GM23248 (cell line): ENCODE measurements around the gene TCHP. TPM values are rescaled to one million over a fixed set of nuclear protein-coding genes. Genes with fewer than 3 reads are reported as not detected.

Source experiments
- DNase-seq: peaks from one replicate; pipeline ENCODE4 v3.0.0-alpha.2; 2015
- H2AFZ ChIP-seq: fragments of 200-600 bp; sonication (generic); 2 replicates; pipeline ENCODE4 v1.6.1; 2016; ENCODE audit warnings: antibody characterized with exemption
- H3F3A ChIP-seq: fragments of 200-600 bp; sonication (generic); 2 replicates; pipeline ENCODE4 v1.6.1; 2016; ENCODE audit warnings: mild to moderate bottlenecking, antibody characterized with exemption, mixed run types; ENCODE audit not compliant: insufficient read depth
- H3K27ac ChIP-seq: fragments of 200-600 bp; sonication (generic); 2 replicates; pipeline ENCODE4 v1.5.1; 2016; ENCODE audit warnings: mild to moderate bottlenecking
- H3K27me3 ChIP-seq: fragments of 200-600 bp; sonication (generic); replicated peaks from 2 replicates; pipeline ENCODE4 v1.6.1; 2016; ENCODE audit warnings: mild to moderate bottlenecking; ENCODE audit not compliant: insufficient read depth
- H3K36me3 ChIP-seq: fragments of 200-600 bp; sonication (generic); 2 replicates; pipeline ENCODE4 v1.6.1; 2016; ENCODE audit warnings: low read depth, mild to moderate bottlenecking
- H3K4me1 ChIP-seq: fragments of 200-600 bp; sonication (generic); 2 replicates; pipeline ENCODE4 v1.6.1; 2016; ENCODE audit warnings: mild to moderate bottlenecking; ENCODE audit not compliant: insufficient read depth
- H3K4me2 ChIP-seq: fragments of 200-600 bp; sonication (generic); one replicate; pipeline ENCODE4 v1.6.1; 2016; ENCODE audit warnings: mild to moderate bottlenecking; ENCODE audit not compliant: unreplicated experiment
- H3K4me3 ChIP-seq: fragments of 200-600 bp; sonication (generic); 2 replicates; pipeline ENCODE4 v1.5.1; 2016; ENCODE audit warnings: mild to moderate bottlenecking
- H3K79me2 ChIP-seq: fragments of 200-600 bp; sonication (generic); 2 replicates; pipeline ENCODE4 v1.6.1; 2016; ENCODE audit warnings: mild to moderate bottlenecking; ENCODE audit not compliant: insufficient read depth
- H3K9ac ChIP-seq: fragments of 200-600 bp; sonication (generic); 2 replicates; pipeline ENCODE4 v1.6.1; 2016; ENCODE audit warnings: mild to moderate bottlenecking
- H3K9me2 ChIP-seq: fragments of 200-600 bp; sonication (generic); 2 replicates; pipeline ENCODE4 v1.6.1; 2016; ENCODE audit warnings: mixed run types, mild to moderate bottlenecking, moderate library complexity; ENCODE audit not compliant: insufficient read depth
- H3K9me3 ChIP-seq: fragments of 200-600 bp; sonication (generic); one replicate; pipeline ENCODE4 v1.6.1; 2017; ENCODE audit warnings: low read depth
- H4K20me1 ChIP-seq: fragments of 200-600 bp; sonication (generic); 2 replicates; pipeline ENCODE4 v1.6.0; 2016; ENCODE audit not compliant: insufficient read depth
- EZH2 ChIP-seq: fragments of 200-600 bp; sonication (generic); IDR thresholded peaks from 2 replicates; pipeline ENCODE4 v1.6.1; 2018; ENCODE audit warnings: antibody characterized with exemption, mild to moderate bottlenecking; ENCODE audit not compliant: insufficient read depth, poor library complexity, severe bottlenecking
- EZH2phosphoT487 ChIP-seq: fragments of 200-600 bp; sonication (generic); IDR thresholded peaks from 2 replicates; pipeline ENCODE4 v1.6.1; 2018; ENCODE audit warnings: antibody characterized with exemption, moderate library complexity, mild to moderate bottlenecking, low read depth; ENCODE audit not compliant: insufficient read depth
- WGBS, 2 experiments: methylation state at CpG; one replicate each; pipeline ENCODE4 v1.1.6; 2015 to 2017; ENCODE audit warnings: low lambda C conversion rate in 2 of 2, low coverage in 1 of 2; ENCODE audit errors: missing lambda C conversion rate in 2 of 2; 5-methylcytosine and 5-hydroxymethylcytosine counted together
- in situ Hi-C: fragments of 300-500 bp; cut with MboI; formaldehyde crosslinking; loops from 2 replicates; pipeline ENCODE4 v1.15.0; 2020
- polyA plus RNA-seq: library from polyadenylated mRNA; unstranded; fragments of >200 nt; fragmentation: Nextera tagmentation; extraction: Ambion mirVana; gene quantifications from 2 replicates; pipeline ENCODE4 v1.2.1, GENCODE V29; 2016
- total RNA-seq: library from RNA; depleted of rRNA; stranded (reverse); fragments of >200 nt; shearing (Covaris generic); gene quantifications from 2 replicates; pipeline ENCODE4 v1.2.3, GENCODE V29; 2014

TCHP gene
- total and polyA plus RNA-seq, 2 experiments from 2014 or later, result 9.7 to 11.7 TPM

DNA sequence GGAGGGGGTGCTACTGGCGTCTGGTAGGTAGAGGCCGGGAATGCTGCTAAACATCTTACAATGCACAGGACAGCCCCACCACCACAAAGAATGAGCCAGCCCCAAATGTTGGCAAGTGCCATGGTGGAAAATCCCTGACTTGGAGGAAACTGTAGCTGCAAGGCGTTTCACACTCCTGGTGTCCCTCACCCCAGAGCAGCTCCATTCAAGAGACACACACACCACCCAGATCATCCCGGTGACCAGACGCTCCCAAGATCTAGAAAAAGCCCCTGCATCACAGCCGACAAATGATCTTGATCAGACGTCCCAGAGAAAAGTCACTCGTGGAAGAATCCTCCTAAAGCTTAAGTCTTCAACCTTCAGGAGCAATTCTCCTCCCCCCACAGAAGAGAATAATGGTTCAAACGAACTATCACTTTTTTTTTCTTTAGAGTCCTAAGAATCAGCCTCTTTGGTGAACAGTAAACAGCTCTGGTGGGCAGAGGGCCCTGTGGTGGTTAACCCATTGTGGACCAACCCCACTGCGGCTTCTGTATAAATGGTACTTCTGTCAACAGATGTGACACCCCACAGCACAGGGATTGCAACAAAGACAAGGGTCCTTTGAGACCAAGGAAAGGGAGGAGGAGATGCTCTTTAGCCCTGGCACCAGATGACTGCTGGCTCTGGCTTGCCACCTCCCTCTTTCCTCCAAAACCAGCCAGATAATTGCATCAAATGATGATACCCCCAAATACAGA lies 22.4 kb upstream of the TCHP start:
- WGBS, 2 experiments, result 37 to 41% methylated on average over 10 of the region's 10 CpGs
- peaks cover 74% of the 10 kb centered on the region for H3K79me2 ChIP-seq
- in situ Hi-C loops, result no loop called here

DNA sequence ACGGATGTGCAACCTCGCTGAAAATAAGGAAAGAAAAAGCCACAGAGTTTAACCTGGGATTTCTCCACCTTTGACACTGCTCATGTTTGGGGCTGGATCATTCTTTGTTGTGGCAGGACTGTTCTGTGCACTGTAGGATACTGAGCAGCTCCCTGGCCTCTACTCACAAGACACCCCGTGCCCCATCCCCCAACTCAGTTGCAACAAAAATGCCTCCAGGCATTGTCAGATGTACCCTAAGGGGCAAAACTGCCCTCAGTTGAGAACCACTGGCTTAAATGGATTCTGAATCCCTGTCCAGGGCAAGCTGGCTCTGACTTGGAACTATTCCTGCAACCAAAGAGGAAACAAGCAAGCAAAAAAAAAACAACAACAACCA lies 21.8 kb upstream of the TCHP start:
- no peaks in the 10 kb centered on the region for H3K36me3 ChIP-seq
- no peak overlapping the region for H3K27ac ChIP-seq
- H3K4me2 ChIP-seq, result peak overlapping the region; percentile 98
- H4K20me1 ChIP-seq, result no peaks in the 10 kb centered on the region
- TF ChIP-seq EZH2 (no peak), EZH2phosphoT487 (no peak)
- in situ Hi-C loops, result no loop called here
- H3F3A ChIP-seq, result peaks cover 6% of the 10 kb centered on the region; the same call in 1 of the 2 replicates
- peak overlapping the region; percentile 98 for H3K4me3 ChIP-seq
- H3K79me2 ChIP-seq, result peaks cover 68% of the 10 kb centered on the region
- H3K27me3 ChIP-seq, result no peaks in the 10 kb centered on the region
- H3K9me3 ChIP-seq, result no peaks in the 10 kb centered on the region
- H3K9ac ChIP-seq, result 0 out of 2 replicates have a peak overlapping the region, but pooled peaks have one; percentile 6
- no peak for DNase-seq
- H2AFZ ChIP-seq, result no peak overlapping the region
- whole genome bisulfite sequencing, 2 experiments, result 78 to 91% methylated on average over 3 of the region's 3 CpGs
- H3K9me2 ChIP-seq, result no peaks in the 10 kb centered on the region
- H3K4me1 ChIP-seq, result peaks cover 25% of the 10 kb centered on the region

More for the DNA sequence above, 22.4 kb upstream of the TCHP start:
- Histone ChIP-seq H4K20me1 (no peaks in the 10 kb centered on the region), H3K4me1 (peaks cover 25% of the 10 kb centered on the region), H3K36me3 (no peaks in the 10 kb centered on the region), H3K9me3 (no peaks in the 10 kb centered on the region), H3K4me2 (peak overlapping the region; percentile 4), H3K9ac (0 out of 2 replicates have a peak overlapping the region, but pooled peaks have one; percentile 6), H3K4me3 (peak overlapping the region; percentile 98; the same call in 1 of the 2 replicates), H3K27me3 (no peaks in the 10 kb centered on the region), H2AFZ (no peak overlapping the region), H3K9me2 (no peaks in the 10 kb centered on the region), H3F3A (peaks cover 6% of the 10 kb centered on the region), H3K27ac (no peak overlapping the region)
- DNase-seq, result no peak
- TF ChIP-seq EZH2 (no peak), EZH2phosphoT487 (no peak)

DNA sequence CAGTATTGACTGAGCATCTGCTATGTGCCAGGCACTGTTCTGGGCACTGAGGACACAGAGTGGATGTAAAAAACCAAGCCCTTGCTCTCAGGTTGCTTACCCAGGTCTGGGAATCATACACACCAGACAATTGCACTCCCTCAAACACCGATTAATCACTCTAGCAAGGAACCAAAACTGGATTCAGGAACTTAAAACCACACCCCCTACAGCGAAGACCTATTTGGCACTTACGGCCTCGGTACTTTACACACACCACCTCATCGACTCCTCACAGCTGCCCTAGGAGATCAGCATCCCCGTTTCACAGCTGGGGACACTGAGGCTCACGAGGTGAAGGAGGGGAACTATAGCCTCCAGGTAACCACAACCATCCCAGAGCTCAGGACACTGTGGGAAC lies 21.3 kb upstream of the TCHP start:
- DNase-seq, result peak; percentile 30
- TF ChIP-seq EZH2phosphoT487 (no peak), EZH2 (no peak)
- peaks cover 63% of the 10 kb centered on the region for H3K79me2 ChIP-seq

DNA sequence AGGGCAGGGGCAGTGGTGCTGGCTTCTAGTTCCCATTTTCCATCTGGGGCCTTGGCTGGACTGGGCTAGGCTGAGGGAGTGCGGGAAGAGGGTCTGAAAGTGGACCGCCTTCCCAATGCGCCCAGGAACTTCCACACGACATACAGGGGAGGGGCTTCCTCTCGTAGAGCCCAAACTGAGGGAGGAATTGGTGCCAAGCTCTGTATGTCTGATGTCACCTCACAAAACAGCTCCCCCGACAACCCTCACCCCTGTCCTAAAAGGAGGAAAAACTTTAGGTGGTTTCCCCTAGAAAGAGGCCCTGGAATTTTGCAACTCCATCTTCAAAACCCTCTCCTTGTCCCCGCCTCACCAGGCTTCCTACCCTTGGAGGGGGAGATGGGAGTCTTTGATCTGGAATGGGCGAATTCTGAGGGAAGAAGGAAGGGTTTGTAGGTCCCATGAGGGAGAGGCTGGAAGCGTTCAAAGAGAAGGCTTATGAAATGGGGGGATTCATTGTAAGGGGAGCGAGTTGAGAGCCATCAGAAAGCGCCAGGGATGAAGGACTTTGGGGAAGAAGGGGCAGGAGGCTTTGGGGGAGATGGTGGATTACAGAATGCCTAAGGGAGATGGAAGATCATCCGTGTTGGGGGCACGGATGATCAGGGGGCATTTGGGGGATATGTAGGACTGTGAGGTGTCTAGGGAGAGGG lies 20.6 kb upstream of the TCHP start:
- in situ Hi-C loops, result no loop called here
- H3K9me3 ChIP-seq, result no peaks in the 10 kb centered on the region
- H3F3A ChIP-seq, result peaks cover 6% of the 10 kb centered on the region; the same call in 1 of the 2 replicates
- peaks cover 25% of the 10 kb centered on the region for H3K4me1 ChIP-seq
- DNase-seq, result peak; percentile 46
- no peaks in the 10 kb centered on the region for H3K27me3 ChIP-seq
- no peaks in the 10 kb centered on the region for H3K36me3 ChIP-seq
- WGBS, 2 experiments, result 4 to 7% methylated on average over 13 of the region's 13 CpGs
- peak overlapping the region; percentile 24 for H3K27ac ChIP-seq
- TF ChIP-seq EZH2phosphoT487, result no peak
- no peak for TF ChIP-seq EZH2
- peak overlapping the region; percentile 98 for H3K4me3 ChIP-seq
- H3K9me2 ChIP-seq, result no peaks in the 10 kb centered on the region
- no peaks in the 10 kb centered on the region for H4K20me1 ChIP-seq
- H3K79me2 ChIP-seq, result peaks cover 55% of the 10 kb centered on the region
- H2AFZ ChIP-seq, result peak overlapping the region; percentile 79
- peak overlapping the region; percentile 98 for H3K4me2 ChIP-seq
- H3K9ac ChIP-seq, result peak overlapping the region; percentile 81

More for the DNA sequence above, 21.3 kb upstream of the TCHP start:
- Histone ChIP-seq H3F3A (peaks cover 6% of the 10 kb centered on the region; the same call in 1 of the 2 replicates), H3K9me2 (no peaks in the 10 kb centered on the region), H3K9me3 (no peaks in the 10 kb centered on the region), H3K9ac (peak overlapping the region; percentile 81), H2AFZ (no peak overlapping the region; the same call in 1 of the 2 replicates), H3K36me3 (no peaks in the 10 kb centered on the region), H4K20me1 (no peaks in the 10 kb centered on the region), H3K4me1 (peaks cover 25% of the 10 kb centered on the region), H3K4me2 (peak overlapping the region; percentile 98), H3K4me3 (peak overlapping the region; percentile 98), H3K27me3 (no peaks in the 10 kb centered on the region), H3K27ac (no peak overlapping the region)
- whole genome bisulfite sequencing, 2 experiments, result 55 to 57% methylated on average over 7 of the region's 7 CpGs
- in situ Hi-C loops, result no loop called here
